Astrocyte of the spinal cord (primary cell): ENCODE data around the gene PDZD2.
A peak's percentile ranks its signal among the peaks of the same experiment; 100 is the strongest.

Experiments used
- DNase-seq: peaks from one replicate; pipeline ENCODE4 v3.0.0; 2011; ENCODE audit warnings: low read depth, low spot score
- H3K4me3 ChIP-seq: 2 replicates; pipeline ENCODE4 v1.5.1; 2011; ENCODE audit warnings: low read depth, mild to moderate bottlenecking, low read length, moderate library complexity
- CTCF ChIP-seq: IDR thresholded peaks from 2 replicates; pipeline ENCODE4 v1.5.1; 2012; ENCODE audit warnings: low read depth, mild to moderate bottlenecking, low read length, inconsistent platforms
- in situ Hi-C: cut with HindIII; loops from 2 replicates; pipeline ENCODE4 v1.10.0; 2017; ENCODE audit warnings: low sequenced_read_pairs

The PDZD2 gene

DNA sequence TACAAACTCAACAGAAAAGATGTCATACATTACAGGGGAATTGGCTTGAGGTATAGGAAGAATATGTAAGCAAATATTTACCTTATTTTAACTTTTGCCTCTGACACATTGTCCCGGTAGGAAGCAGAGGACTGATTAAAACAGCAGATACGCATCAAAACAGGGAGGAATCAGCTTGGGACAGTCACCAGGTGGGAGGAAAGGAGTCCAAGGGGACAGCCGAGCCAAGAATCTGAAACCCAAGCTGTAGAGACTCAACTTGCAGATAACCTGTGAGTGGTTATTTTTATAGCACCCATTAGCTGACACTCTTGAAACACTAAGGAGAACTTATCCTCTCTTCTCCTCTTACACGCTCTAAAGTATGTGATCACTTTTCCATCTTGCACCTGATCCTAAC is 22.3 kb downstream of the PDZD2 start:
- in situ Hi-C loops: no loop called here
- TF ChIP-seq CTCF: no peak
- no peak overlapping the region for H3K4me3 ChIP-seq
- no peak for DNase-seq

DNA sequence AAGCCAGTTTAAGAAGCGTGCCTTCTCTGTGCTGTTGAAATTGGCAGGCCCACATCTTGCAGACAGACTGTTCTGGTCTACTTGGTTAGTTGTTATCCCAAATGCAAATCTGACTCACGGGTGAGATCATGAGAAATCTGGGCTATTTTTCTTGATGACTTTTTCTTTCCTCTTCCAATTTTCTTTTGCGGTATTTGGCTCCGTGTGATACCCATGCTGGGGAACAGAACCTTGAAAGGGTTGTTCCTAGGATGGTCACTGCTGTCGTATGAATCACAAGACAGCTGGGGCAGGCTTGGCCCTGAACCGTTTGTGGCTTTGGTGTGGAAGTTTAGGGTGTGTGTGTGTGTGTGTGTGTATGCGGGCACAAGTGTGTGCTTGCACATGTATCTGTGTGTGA is 24.6 kb downstream of the PDZD2 start:
- TF ChIP-seq CTCF: no peak
- in situ Hi-C loops: no loop called here
- H3K4me3 ChIP-seq: no peak overlapping the region
- DNase-seq: peak; percentile 92

DNA sequence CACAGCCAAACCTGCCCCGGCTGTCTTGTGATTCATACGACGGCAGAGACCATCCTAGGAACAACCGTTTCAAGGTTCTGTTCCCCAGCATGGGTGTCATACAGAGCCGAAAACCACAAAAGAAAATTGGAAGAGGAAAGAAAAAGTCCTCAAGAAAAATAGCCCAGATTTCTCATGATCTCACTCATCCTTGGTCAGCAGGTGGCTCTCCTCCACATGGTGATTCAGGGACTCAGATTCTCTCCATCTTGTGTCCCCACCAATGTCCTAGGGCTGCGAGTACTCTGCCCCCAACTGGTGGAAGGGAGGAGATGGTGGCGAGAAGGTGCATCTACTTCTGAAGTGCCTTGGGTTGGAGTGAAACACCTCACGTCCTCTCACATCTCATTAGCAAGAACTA is 25.6 kb downstream of the PDZD2 start:
- TF ChIP-seq CTCF: no peak
- H3K4me3 ChIP-seq: no peak overlapping the region
- in situ Hi-C loops: no loop called here
- DNase-seq: peak; percentile 64

DNA sequence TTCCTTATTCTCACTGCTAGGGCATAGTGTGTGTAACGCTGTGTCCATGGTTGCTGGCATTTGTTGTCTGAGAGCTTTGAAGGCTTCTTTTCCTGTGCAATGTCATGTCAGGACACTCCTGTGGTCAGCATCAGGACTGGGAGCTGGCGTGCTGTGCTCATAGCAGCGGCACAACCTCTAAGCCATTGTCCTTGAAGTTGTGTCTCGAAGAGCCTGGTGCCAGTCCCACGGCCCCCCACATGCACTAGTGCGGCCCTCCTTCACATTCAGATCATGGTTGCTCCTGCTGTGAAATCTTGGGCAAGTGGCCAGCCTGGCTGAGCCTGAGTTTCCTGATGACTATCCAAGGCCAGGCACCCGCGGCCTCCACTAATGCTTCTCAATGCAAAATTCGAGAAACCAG is 32.4 kb downstream of the PDZD2 start:
- in situ Hi-C loops: no loop called here
- no peak for TF ChIP-seq CTCF
- H3K4me3 ChIP-seq: no peak overlapping the region
- DNase-seq: peak; percentile 55

GRCh38 chr5:31674371-31674951 is 35.5 kb downstream of the PDZD2 start:
- H3K4me3 ChIP-seq: no peak overlapping the region
- no peak for TF ChIP-seq CTCF
- in situ Hi-C loops: no loop called here
- DNase-seq: no peak

DNA sequence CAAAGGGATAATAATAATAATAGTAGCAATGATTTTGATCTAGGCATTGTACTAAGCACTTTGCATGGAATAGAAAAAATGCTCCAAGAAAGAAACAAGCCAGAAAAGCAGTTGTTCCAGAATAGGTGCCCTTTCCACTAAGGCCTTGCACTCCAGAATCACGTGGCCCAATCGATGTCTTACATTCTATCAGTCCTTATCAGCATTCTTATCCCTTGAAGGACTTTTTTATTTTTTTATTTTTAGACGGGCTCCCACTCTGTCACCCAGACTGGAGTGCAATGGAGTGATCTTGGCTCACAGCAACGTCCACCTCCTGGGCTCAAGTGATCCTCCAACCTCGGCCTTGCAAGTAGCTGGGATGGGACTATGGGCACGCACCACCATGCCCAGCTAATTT is 36.5 kb downstream of the PDZD2 start:
- TF ChIP-seq CTCF: no peak
- H3K4me3 ChIP-seq: no peak overlapping the region
- no peak for DNase-seq
- in situ Hi-C loops: no loop called here

DNA sequence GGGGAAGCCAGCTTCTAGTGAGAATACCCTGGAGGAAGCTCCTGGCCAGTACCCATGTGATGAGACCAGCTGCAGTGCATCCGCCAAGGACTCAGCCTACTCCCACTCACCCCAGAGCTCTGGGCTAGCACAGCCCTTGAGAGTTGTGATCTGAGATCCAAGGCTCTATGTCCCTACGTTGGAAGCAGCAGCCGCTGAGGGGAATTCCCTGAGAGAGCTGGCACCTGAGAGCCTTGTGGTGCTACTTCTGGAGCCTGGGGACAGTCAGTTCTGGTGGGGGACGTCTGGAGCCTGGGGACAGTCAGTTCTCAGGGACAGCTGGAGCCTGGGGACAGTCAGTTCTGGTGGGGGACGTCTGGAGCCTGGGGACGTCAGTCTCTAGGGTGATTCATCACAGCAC is 39.2 kb downstream of the PDZD2 start:
- no peak for DNase-seq
- no peak for TF ChIP-seq CTCF
- in situ Hi-C loops: no loop called here
- no peak overlapping the region for H3K4me3 ChIP-seq
